Psoas muscle (tissue), 8 donors: ENCODE results near the gene PIEZO1. TPM values are rescaled to one million over a fixed set of nuclear protein-coding genes. Genes with fewer than 3 reads are reported as not detected.

Source experiments
- ATAC-seq, 4 donors: fragments of 200-7000 bp; cut with Tn5 transposase; one replicate each; pipeline ENCODE4 v1.9.1; 2020; ENCODE audit warnings: moderate library complexity in 3 of 4, mild to moderate bottlenecking in 2 of 4
- DNase-seq, 2 donors: peaks; one replicate each; pipeline ENCODE4 v3.0.0-alpha.2; 2020
- H3K27ac ChIP-seq: fragments of 200-600 bp; one replicate; pipeline ENCODE4 v1.8.0; 2022
- H3K27me3 ChIP-seq, 3 donors: fragments of 200-600 bp in 1 of 3; one replicate each; pipeline versions ENCODE4 v1.6.1 to v1.8.0; 2013 to 2022; ENCODE audit warnings: low read length in 2 of 3, mild to moderate bottlenecking in 2 of 3, moderate library complexity in 1 of 3; ENCODE audit not compliant: insufficient read depth in 3 of 3
- H3K36me3 ChIP-seq, 2 donors: fragments of 200-600 bp in 1 of 2; one replicate each; pipeline versions ENCODE4 v1.6.1 to v1.8.0; 2013 to 2022; ENCODE audit warnings: low read depth in 1 of 2, mild to moderate bottlenecking in 1 of 2, moderate library complexity in 1 of 2; ENCODE audit not compliant: insufficient read depth in 1 of 2
- H3K4me1 ChIP-seq: fragments of 200-600 bp; one replicate; pipeline ENCODE4 v1.8.0; 2022
- H3K4me3 ChIP-seq: fragments of 200-600 bp; one replicate; pipeline ENCODE4 v1.8.0; 2022; ENCODE audit warnings: mild to moderate bottlenecking
- H3K9me3 ChIP-seq: fragments of 200-600 bp; one replicate; pipeline ENCODE4 v1.8.0; 2022
- WGBS, 3 donors: extraction: QIAGEN DNeasy Blood & Tissue Kit; methylation state at CpG; one replicate each; pipeline versions ENCODE4 v1.1.6 to v1.1.7; 2013; 5-methylcytosine and 5-hydroxymethylcytosine counted together
- intact Hi-C, 2 donors: fragments of 100-400 bp; cut with DNase I; formaldehyde crosslinking; loops; one replicate each; pipeline versions ENCODE4 v1.11.0 to v1.14.2; 2022
- polyA plus RNA-seq, 3 donors: library from polyadenylated mRNA; stranded (reverse); fragments of 200-250 nt; gene quantifications; one replicate each; pipeline ENCODE4 v1.2.3, GENCODE V29; 2013
- total RNA-seq, 4 donors: library from RNA; stranded (reverse); fragmentation: NEBNext Ultra II Directional in 2 of 4; extraction: Animal tissue kit (Norgen Biotek cat#: 25700) in 2 of 4; gene quantifications; one replicate each; pipeline versions ENCODE4 v1.2.1 to v1.2.4, GENCODE V29; 2021 to 2023
- TF ChIP-seq, protein P1 (sequence below): fragments of 200-600 bp; IDR thresholded peaks from one replicate; pipeline ENCODE4 v1.8.0; 2022; ENCODE audit warnings: antibody characterized with exemption
- donor health status: healthy with polysubstance abuse.
- donor health status: DM: no; HTN: no; CAD: no; lungs with moderate emphysema.
- donor health status: Bipolar disorder and iron deficiency.
- donor health status: healthy.
- donor health status: DM: yes; HTN: yes; CAD: no.
- donor health status: DM: no; HTN: no; CAD: no.
- donor health status: DM: no; HTN: no; CAD: no.
- donor health status: DM: yes; HTN: yes; CAD: no.

PIEZO1 gene
- total and polyA plus RNA-seq, 7 donors, result 7.2 to 26.8 (median 10.2) TPM

- WGBS, 3 donors, result 50 to 66% (median 54%) methylated on average over 12 to 13 of the region's 13 CpGs
- no peak for ATAC-seq
Observed at GRCh38 chr16:88677721-88678120, 107.3 kb downstream of the PIEZO1 start.

GRCh38 chr16:88676502-88677242, 108.3 kb downstream of the PIEZO1 start:
- Histone ChIP-seq H3K4me3 (no peak overlapping the region), H3K9me3 (no peaks in the 10 kb centered on the region), H3K36me3 (no peaks in the 10 kb centered on the region), H3K4me1 (peaks cover 56% of the 10 kb centered on the region), H3K27me3 (peaks cover 0 to 4% (median 0%) of the 10 kb centered on the region in 3 donors), H3K27ac (peak overlapping the region; percentile 82)
- TF ChIP-seq, protein P1, sequence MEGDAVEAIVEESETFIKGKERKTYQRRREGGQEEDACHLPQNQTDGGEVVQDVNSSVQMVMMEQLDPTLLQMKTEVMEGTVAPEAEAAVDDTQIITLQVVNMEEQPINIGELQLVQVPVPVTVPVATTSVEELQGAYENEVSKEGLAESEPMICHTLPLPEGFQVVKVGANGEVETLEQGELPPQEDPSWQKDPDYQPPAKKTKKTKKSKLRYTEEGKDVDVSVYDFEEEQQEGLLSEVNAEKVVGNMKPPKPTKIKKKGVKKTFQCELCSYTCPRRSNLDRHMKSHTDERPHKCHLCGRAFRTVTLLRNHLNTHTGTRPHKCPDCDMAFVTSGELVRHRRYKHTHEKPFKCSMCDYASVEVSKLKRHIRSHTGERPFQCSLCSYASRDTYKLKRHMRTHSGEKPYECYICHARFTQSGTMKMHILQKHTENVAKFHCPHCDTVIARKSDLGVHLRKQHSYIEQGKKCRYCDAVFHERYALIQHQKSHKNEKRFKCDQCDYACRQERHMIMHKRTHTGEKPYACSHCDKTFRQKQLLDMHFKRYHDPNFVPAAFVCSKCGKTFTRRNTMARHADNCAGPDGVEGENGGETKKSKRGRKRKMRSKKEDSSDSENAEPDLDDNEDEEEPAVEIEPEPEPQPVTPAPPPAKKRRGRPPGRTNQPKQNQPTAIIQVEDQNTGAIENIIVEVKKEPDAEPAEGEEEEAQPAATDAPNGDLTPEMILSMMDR, result no peak
- intact Hi-C loops, result no loop called here
- no peak for ATAC-seq
- DNase-seq, result no peak
- 49 to 58% (median 56%) methylated on average over 19 to 22 of the region's 22 CpGs for WGBS, 3 donors

More at GRCh38 chr16:88677721-88678120, 107.3 kb downstream of the PIEZO1 start:
- Histone ChIP-seq H3K9me3 (no peaks in the 10 kb centered on the region), H3K4me1 (peaks cover 52% of the 10 kb centered on the region), H3K4me3 (no peak overlapping the region), H3K27me3 (peaks cover 0 to 4% (median 0%) of the 10 kb centered on the region in 3 donors), H3K27ac (no peak overlapping the region), H3K36me3 (no peaks in the 10 kb centered on the region)
- DNase-seq, result no peak
- intact Hi-C loops, result no loop called here
- TF ChIP-seq, protein P1, result no peak

GRCh38 chr16:88673716-88674379, 111.2 kb downstream of the PIEZO1 start:
- ATAC-seq, result peak; percentile 78 to 86 (median 84)
- intact Hi-C loops, result no loop called here
- peaks cover 0 to 4% (median 0%) of the 10 kb centered on the region in 3 donors for H3K27me3 ChIP-seq
- H3K9me3 ChIP-seq, result no peaks in the 10 kb centered on the region
- H3K36me3 ChIP-seq, result peaks cover 0 to 1% of the 10 kb centered on the region in 2 donors
- H3K27ac ChIP-seq, result peak overlapping the region; percentile 82
- TF ChIP-seq, protein P1, result no peak
- peak overlapping the region; percentile 1 for H3K4me3 ChIP-seq
- H3K4me1 ChIP-seq, result peaks cover 56% of the 10 kb centered on the region
- DNase-seq, result peak in 1 of 2 donors; percentile 86
- WGBS, 3 donors, result 30 to 49% (median 37%) methylated on average over 19 of the region's 19 CpGs

DNA sequence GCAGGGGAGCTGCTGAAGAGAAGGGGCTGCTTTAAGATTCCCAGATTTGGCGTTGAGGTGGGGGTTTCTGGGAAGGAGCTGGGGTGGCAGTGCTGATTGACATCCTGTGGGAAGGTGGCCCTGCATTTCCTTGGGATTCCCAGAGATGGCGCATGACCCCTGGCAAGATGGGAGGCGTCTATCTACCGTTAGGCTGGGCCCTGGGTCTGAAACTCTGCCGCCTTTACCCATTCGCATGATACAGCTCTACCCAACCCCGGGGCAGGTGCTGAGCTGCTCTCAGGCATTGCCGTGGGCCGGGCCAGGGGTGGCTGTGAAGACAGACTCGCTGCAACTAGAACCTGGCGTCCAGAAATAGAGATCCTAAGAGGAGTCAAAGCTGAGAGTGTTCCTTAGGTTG, 112.2 kb downstream of the PIEZO1 start:
- Histone ChIP-seq H3K36me3 (peaks cover 0 to 7% of the 10 kb centered on the region in 2 donors), H3K4me3 (no peak overlapping the region), H3K4me1 (peaks cover 50% of the 10 kb centered on the region), H3K27me3 (no peaks in the 10 kb centered on the region), H3K27ac (peak overlapping the region; percentile 82), H3K9me3 (no peaks in the 10 kb centered on the region)
- peak; percentile 44 to 70 (median 60) for ATAC-seq
- intact Hi-C loops, result no loop called here
- WGBS, 3 donors, result 29 to 53% (median 32%) methylated on average over 11 of the region's 11 CpGs
- peak in 1 of 2 donors; percentile 73 for DNase-seq
- TF ChIP-seq, protein P1, result peak; percentile 25
